ENCODE data around the gene PUS10. TPM values are rescaled to one million over a fixed set of nuclear protein-coding genes. Genes with fewer than 3 reads are reported as not detected.
"Not testable (repeated sequence)": the region's sequence is repeated elsewhere in the genome, so short reads cannot be mapped to it uniquely, and the experiment has no call there.

Gene PUS10
- total RNA-seq, 1 experiment from 2014 or later, result 12.1 TPM

- no peak overlapping the region for H3K4me3 ChIP-seq (ENCODE audit: low read depth, low read length)
- no peaks in the 10 kb centered on the region for H3K4me1 Mint-ChIP-seq (ENCODE audit: low read depth, unreplicated experiment)
Measured at GRCh38 chr2:60992985-60993392, 25.1 kb downstream of the PUS10 start.

DNA sequence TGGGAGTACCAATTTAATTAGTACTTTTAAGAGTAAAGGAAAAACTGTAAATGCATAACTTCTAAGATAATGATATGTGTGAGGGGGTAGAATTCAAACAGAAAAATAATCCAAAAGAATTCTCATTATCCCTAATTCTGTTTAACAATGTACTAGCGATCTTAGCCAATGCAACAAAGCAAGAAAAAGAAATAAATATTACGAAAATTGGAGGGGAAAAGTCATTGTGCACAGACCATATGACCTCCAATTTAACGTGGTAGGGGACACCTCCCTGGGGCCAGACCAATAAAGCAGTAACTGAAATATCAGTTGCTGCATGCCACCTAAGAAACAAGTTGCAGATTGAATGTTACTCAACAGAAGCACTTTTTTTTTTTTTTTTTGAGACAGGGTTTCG is 26.4 kb downstream of the PUS10 start:
- H3K4me1 ChIP-seq, result no peaks in the 10 kb centered on the region
- Mint-ChIP-seq H3K36me3 (ENCODE audit: insufficient read depth, unreplicated experiment) (peaks cover 6% of the 10 kb centered on the region), H3K4me3 (ENCODE audit: unreplicated experiment) (no peak overlapping the region), H3K27ac (ENCODE audit: unreplicated experiment) (no peak overlapping the region), H3K9me3 (ENCODE audit: unreplicated experiment) (no peaks in the 10 kb centered on the region), H3K4me1 (ENCODE audit: low read depth, unreplicated experiment) (no peaks in the 10 kb centered on the region), H3K27me3 (ENCODE audit: insufficient read depth, unreplicated experiment) (no peaks in the 10 kb centered on the region)
- BruUV-seq (replicated peaks), result no TSS peak
- no peaks in the 10 kb centered on the region for H3K27me3 ChIP-seq (replicated peaks; ENCODE audit: control insufficient read depth, insufficient read depth, low read length)
- H3K4me3 ChIP-seq (ENCODE audit: low read depth, low read length), result no peak overlapping the region
- no peak for DNase-seq
- no peaks in the 10 kb centered on the region for H3K36me3 ChIP-seq (ENCODE audit: control insufficient read depth, insufficient read depth, low read length)
- intact Hi-C loops (cut with micrococcal nuclease; ENCODE audit: unreplicated experiment), result no loop called here
- H3K9me3 ChIP-seq, result peaks cover 20% of the 10 kb centered on the region
- ChIA-PET POLR2A (no interaction called here), CTCF (no interaction called here)
- TF ChIP-seq CTCF (IDR thresholded peaks at IDR 0.05; ENCODE audit: insufficient read depth in 1 of 2, low read depth in 1 of 2, low read length in 1 of 2, severe bottlenecking in 1 of 2, unreplicated experiment in 1 of 2), result no peak

More at GRCh38 chr2:60992985-60993392, 25.1 kb downstream of the PUS10 start:
- H3K9me3 ChIP-seq, result peaks cover 20% of the 10 kb centered on the region
- H3K27ac Mint-ChIP-seq (ENCODE audit: unreplicated experiment), result no peak overlapping the region
- no peaks in the 10 kb centered on the region for H3K27me3 ChIP-seq (replicated peaks; ENCODE audit: control insufficient read depth, insufficient read depth, low read length)
- H3K36me3 Mint-ChIP-seq (ENCODE audit: insufficient read depth, unreplicated experiment), result peaks cover 6% of the 10 kb centered on the region
- ChIA-PET POLR2A (no interaction called here), CTCF (no interaction called here)
- no peak overlapping the region for H3K4me3 Mint-ChIP-seq (ENCODE audit: unreplicated experiment)
- no TSS peak for BruUV-seq (replicated peaks)
- H3K4me1 ChIP-seq, result no peaks in the 10 kb centered on the region
- no peak for TF ChIP-seq CTCF (IDR thresholded peaks at IDR 0.05; ENCODE audit: insufficient read depth in 1 of 2, low read depth in 1 of 2, low read length in 1 of 2, severe bottlenecking in 1 of 2, unreplicated experiment in 1 of 2)
- no peaks in the 10 kb centered on the region for H3K9me3 Mint-ChIP-seq (ENCODE audit: unreplicated experiment)
- H3K27me3 Mint-ChIP-seq (ENCODE audit: insufficient read depth, unreplicated experiment), result no peaks in the 10 kb centered on the region
- no peaks in the 10 kb centered on the region for H3K36me3 ChIP-seq (ENCODE audit: control insufficient read depth, insufficient read depth, low read length)
- no peak for DNase-seq
- intact Hi-C loops (cut with micrococcal nuclease; ENCODE audit: unreplicated experiment), result no loop called here

DNA sequence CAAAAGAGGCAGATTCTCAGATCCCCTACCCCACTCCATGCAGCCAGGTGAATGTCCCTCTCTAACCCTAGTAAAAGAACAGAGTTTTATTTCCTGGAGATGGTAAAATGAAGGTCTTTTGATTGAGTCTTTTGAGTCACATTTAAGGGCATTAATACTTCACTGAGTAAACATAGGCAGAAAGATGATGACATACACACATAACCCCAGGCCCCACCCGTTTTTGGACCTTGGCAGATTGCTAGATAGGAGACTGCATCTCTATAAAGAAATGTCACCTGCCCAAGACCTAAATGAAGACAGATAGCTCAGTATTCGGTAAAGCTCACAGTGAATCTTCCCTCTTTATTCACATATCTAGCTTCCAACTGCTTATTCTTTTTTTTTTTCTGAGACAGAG is 28.8 kb downstream of the PUS10 start:
- CTCF ChIA-PET, result no interaction called here

GRCh38 chr2:60987656-60988055 is 30.4 kb downstream of the PUS10 start:
- H3K36me3 Mint-ChIP-seq (ENCODE audit: insufficient read depth, unreplicated experiment); H3K4me3 ChIP-seq (ENCODE audit: low read depth, low read length); CTCF ChIA-PET; POLR2A ChIA-PET; H3K27me3 Mint-ChIP-seq (ENCODE audit: insufficient read depth, unreplicated experiment); H3K27me3 ChIP-seq (replicated peaks; ENCODE audit: control insufficient read depth, insufficient read depth, low read length); H3K4me3 Mint-ChIP-seq (ENCODE audit: unreplicated experiment); BruUV-seq (replicated peaks); DNase-seq; H3K27ac Mint-ChIP-seq (ENCODE audit: unreplicated experiment); H3K9me3 Mint-ChIP-seq (ENCODE audit: unreplicated experiment); H3K4me1 Mint-ChIP-seq (ENCODE audit: low read depth, unreplicated experiment); intact Hi-C loops (cut with micrococcal nuclease; ENCODE audit: unreplicated experiment); H3K4me1 ChIP-seq; H3K36me3 ChIP-seq (ENCODE audit: control insufficient read depth, insufficient read depth, low read length): not testable (repeated sequence)
- peaks cover 17% of the 10 kb centered on the region for H3K9me3 ChIP-seq

More for the DNA sequence above, 28.8 kb downstream of the PUS10 start:
- DNase-seq, result no peak
- Histone ChIP-seq H3K4me3 (ENCODE audit: low read depth, low read length) (no peak overlapping the region), H3K4me1 (no peaks in the 10 kb centered on the region), H3K27me3 (replicated peaks; ENCODE audit: control insufficient read depth, insufficient read depth, low read length) (no peaks in the 10 kb centered on the region), H3K9me3 (peaks cover 20% of the 10 kb centered on the region), H3K36me3 (ENCODE audit: control insufficient read depth, insufficient read depth, low read length) (no peaks in the 10 kb centered on the region)
- BruUV-seq (replicated peaks), result no TSS peak
- POLR2A ChIA-PET, result no interaction called here
- Mint-ChIP-seq H3K4me1 (ENCODE audit: low read depth, unreplicated experiment) (no peaks in the 10 kb centered on the region), H3K36me3 (ENCODE audit: insufficient read depth, unreplicated experiment) (peaks cover 6% of the 10 kb centered on the region), H3K9me3 (ENCODE audit: unreplicated experiment) (no peaks in the 10 kb centered on the region), H3K4me3 (ENCODE audit: unreplicated experiment) (no peak overlapping the region), H3K27me3 (ENCODE audit: insufficient read depth, unreplicated experiment) (no peaks in the 10 kb centered on the region), H3K27ac (ENCODE audit: unreplicated experiment) (no peak overlapping the region)
- no peak for TF ChIP-seq CTCF (IDR thresholded peaks at IDR 0.05; ENCODE audit: insufficient read depth in 1 of 2, low read depth in 1 of 2, low read length in 1 of 2, severe bottlenecking in 1 of 2, unreplicated experiment in 1 of 2)
- intact Hi-C loops (cut with micrococcal nuclease; ENCODE audit: unreplicated experiment), result no loop called here

All from Caco-2 (cell line).